K562 (cell line): ENCODE data around the gene OR2V2. TPM values are rescaled to one million over a fixed set of nuclear protein-coding genes. Genes with fewer than 3 reads are reported as not detected.

Experiments
- EZH2 ChIP-seq: IDR thresholded peaks from 2 replicates; pipeline ENCODE4 v1.6.1; 2012; ENCODE audit warnings: low read depth, mild to moderate bottlenecking, inconsistent platforms, low read length, borderline replicate concordance
- GATA2 ChIP-seq: sonication (generic); formaldehyde crosslinking; IDR thresholded peaks from 2 replicates; pipeline ENCODE4 v1.4.0; 2020; ENCODE audit warnings: mild to moderate bottlenecking, missing genetic modification reagents
- HNRNPK ChIP-seq: fragments of 200-400 bp; formaldehyde crosslinking; IDR thresholded peaks from one replicate; pipeline ENCODE4 v1.6.1; 2018; ENCODE audit warnings: mild to moderate bottlenecking, low read depth, low read length; ENCODE audit not compliant: poor library complexity, severe bottlenecking
- RBM25 ChIP-seq: fragments of 200-400 bp; formaldehyde crosslinking; IDR thresholded peaks from 2 replicates; pipeline ENCODE4 v1.6.1; 2018; ENCODE audit warnings: low read length, low read depth, moderate library complexity; ENCODE audit not compliant: severe bottlenecking
- RFX5 ChIP-seq: IDR thresholded peaks from 2 replicates; pipeline ENCODE4 v1.6.1; 2011; ENCODE audit warnings: low read depth, mild to moderate bottlenecking, improper control_type of control experiment, low read length
- ZC3H4 ChIP-seq: sonication (generic); formaldehyde crosslinking; IDR thresholded peaks from 2 replicates; pipeline ENCODE4 v1.9.0; 2021; ENCODE audit warnings: missing genetic modification reagents, borderline replicate concordance
- polyA plus RNA-seq, 8 experiments: library from polyadenylated mRNA; depleted of rRNA in 4 of 8; stranded (reverse) in 5 of 8; unstranded in 3 of 8; fragments of >200 nt; fragmentation: Nextera tagmentation in 2 of 8; fragmentation: Illumina TruSeq in 1 of 8; extraction: Ambion mirVana in 2 of 8; extraction: Trizol in 1 of 8; gene quantifications; 2 replicates each; pipeline versions ENCODE4 v1.2.1 to v1.2.3, GENCODE V29; 2011 to 2014; ENCODE audit warnings: inconsistent platforms in 1 of 8, missing spikeins in 1 of 8
- total RNA-seq, 7 experiments: library from RNA; depleted of rRNA in 6 of 7; stranded (reverse); fragments of >200 nt in 6 of 7; fragmentation: Illumina TruSeq in 2 of 7; extraction: Trizol in 2 of 7; gene quantifications; 2 replicates each; pipeline versions ENCODE4 v1.2.1 to v1.2.3, GENCODE V29; 2011 to 2021; ENCODE audit warnings: low replicate concordance in 1 of 7
- TF ChIP-seq, protein P1 (sequence below), 2 experiments: fragments of 450-650 bp; formaldehyde crosslinking in 1 of 2; IDR thresholded peaks; 2 replicates each; pipeline versions ENCODE4 v1.4.0 to v1.6.1; 2014 to 2020; ENCODE audit warnings: mild to moderate bottlenecking in 2 of 2, borderline replicate concordance in 1 of 2, low read depth in 1 of 2

The OR2V2 gene
- total and polyA plus RNA-seq, 9 of the 15 experiments (the other 6 are each of a cell fraction or from before 2014, with no cell fraction given): 0.01 TPM; not detected in 8

DNA sequence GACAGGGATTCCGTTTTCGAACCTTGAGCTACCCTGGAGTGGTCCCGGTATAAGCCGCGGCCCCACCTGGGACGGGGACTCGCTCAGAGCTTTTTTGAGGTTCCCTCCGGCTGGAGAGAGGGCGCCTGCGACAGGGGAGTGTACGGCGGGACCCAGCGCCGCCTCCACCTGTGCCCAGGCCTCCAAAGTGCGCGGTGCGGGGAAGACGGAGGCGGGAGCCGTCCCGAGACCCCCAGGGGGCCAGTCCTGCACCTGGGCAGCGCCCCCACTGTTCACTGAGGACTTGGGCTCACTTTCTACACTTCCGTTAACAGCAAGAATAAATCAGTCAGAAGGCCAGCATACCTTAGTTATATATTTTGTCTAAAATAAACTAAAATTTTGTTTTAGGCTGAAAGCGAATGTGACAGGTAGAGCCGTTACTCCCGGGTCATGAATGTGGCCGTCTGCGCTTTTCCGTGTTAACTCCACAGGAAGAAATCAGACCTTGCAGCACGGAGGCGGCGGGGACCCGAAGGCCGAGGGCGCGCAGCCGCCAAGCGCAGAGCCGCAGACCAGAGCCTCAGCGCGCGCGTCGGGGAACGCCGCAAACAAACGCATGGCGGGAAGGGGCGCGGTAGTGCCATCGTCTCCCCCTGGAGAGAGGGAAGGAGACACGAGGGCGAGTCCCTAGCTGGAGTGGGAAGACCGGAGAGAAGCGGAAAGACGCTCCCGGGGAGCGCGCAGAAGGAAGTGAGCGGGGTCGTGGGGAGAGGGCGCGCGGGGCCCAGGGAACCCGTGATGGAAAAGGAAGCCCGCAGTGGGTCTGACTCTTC, 43.5 kb downstream of the OR2V2 start (continued):
- TF ChIP-seq, protein P1, sequence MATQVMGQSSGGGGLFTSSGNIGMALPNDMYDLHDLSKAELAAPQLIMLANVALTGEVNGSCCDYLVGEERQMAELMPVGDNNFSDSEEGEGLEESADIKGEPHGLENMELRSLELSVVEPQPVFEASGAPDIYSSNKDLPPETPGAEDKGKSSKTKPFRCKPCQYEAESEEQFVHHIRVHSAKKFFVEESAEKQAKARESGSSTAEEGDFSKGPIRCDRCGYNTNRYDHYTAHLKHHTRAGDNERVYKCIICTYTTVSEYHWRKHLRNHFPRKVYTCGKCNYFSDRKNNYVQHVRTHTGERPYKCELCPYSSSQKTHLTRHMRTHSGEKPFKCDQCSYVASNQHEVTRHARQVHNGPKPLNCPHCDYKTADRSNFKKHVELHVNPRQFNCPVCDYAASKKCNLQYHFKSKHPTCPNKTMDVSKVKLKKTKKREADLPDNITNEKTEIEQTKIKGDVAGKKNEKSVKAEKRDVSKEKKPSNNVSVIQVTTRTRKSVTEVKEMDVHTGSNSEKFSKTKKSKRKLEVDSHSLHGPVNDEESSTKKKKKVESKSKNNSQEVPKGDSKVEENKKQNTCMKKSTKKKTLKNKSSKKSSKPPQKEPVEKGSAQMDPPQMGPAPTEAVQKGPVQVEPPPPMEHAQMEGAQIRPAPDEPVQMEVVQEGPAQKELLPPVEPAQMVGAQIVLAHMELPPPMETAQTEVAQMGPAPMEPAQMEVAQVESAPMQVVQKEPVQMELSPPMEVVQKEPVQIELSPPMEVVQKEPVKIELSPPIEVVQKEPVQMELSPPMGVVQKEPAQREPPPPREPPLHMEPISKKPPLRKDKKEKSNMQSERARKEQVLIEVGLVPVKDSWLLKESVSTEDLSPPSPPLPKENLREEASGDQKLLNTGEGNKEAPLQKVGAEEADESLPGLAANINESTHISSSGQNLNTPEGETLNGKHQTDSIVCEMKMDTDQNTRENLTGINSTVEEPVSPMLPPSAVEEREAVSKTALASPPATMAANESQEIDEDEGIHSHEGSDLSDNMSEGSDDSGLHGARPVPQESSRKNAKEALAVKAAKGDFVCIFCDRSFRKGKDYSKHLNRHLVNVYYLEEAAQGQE (IDR thresholded peaks at IDR 0.05; ENCODE audit: borderline replicate concordance): no peak
- TF ChIP-seq, protein P1 (CRISPR knock-in tag; IDR thresholded peaks at IDR 0.05; ENCODE audit: low read depth): no peak; the same call in 1 of the 2 replicates
- no peak for TF ChIP-seq RFX5
- TF ChIP-seq GATA2 (CRISPR knock-in tag): no peak; the same call in 1 of the 2 replicates
- TF ChIP-seq HNRNPK: no peak
- TF ChIP-seq ZC3H4 (CRISPR knock-in tag): no peak
- TF ChIP-seq RBM25: no peak
- no peak for TF ChIP-seq EZH2
